ENCODE measurements around the gene DICER1. TPM values are rescaled to one million over a fixed set of nuclear protein-coding genes. Genes with fewer than 3 reads are reported as not detected.

DICER1 gene
- total and polyA plus RNA-seq, 3 donors from 2014 or later = 31.7 to 111 (median 88.1) TPM

DNA sequence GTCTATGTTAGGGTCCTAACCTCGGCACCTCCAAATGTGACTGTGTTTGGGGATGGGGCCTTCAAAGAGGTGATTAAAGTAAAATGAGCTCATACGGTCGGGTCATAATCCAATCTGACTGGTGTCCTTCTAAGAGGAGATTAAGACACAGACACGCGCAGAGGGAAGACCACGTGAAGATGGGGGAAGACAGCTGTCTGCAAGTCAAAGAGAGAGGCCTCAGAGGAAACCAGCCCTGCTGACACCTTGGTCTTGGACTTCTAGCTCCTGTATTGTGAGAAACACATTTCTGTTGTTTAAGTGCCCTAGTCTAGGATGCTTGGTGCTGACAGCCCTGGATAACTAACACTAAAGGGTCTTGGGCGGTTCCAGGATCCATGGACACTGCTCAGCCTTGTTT is 109.6 kb downstream of the DICER1 start:
- DNase-seq = no peak
- no peak for TF ChIP-seq CTCF (IDR thresholded peaks at IDR 0.05)
- no peak for TF ChIP-seq POLR2A (IDR thresholded peaks at IDR 0.05)
- intact Hi-C loops (cut with DNase I; ENCODE audit: low total_unique reads) = no loop called here
- Histone ChIP-seq H3K9me3 (no peaks in the 10 kb centered on the region), H3K27ac (no peak overlapping the region), H3K36me3 (ENCODE audit: low read depth, missing control alignments) (no peaks in the 10 kb centered on the region), H3K27me3 (no peaks in the 10 kb centered on the region), H3K4me1 (no peaks in the 10 kb centered on the region), H3K4me3 (no peak overlapping the region)
- WGBS, 2 donors = 88 to 90% methylated on average over 5 to 7 of the region's 7 CpGs

- TF ChIP-seq POLR2A (IDR thresholded peaks at IDR 0.05) = no peak
- TF ChIP-seq CTCF (IDR thresholded peaks at IDR 0.05) = no peak
- H3K4me3 ChIP-seq = no peak overlapping the region
- H3K36me3 ChIP-seq (ENCODE audit: low read depth, missing control alignments) = no peaks in the 10 kb centered on the region
- H3K4me1 ChIP-seq = no peaks in the 10 kb centered on the region
- peak; percentile 2 for DNase-seq
- no peaks in the 10 kb centered on the region for H3K27me3 ChIP-seq
- WGBS, 2 donors = 69 to 76% methylated on average over 21 to 28 of the region's 28 CpGs
- intact Hi-C loops (cut with DNase I; ENCODE audit: low total_unique reads) = no loop called here
- H3K27ac ChIP-seq = no peak overlapping the region
- no peaks in the 10 kb centered on the region for H3K9me3 ChIP-seq
These were observed 110.3 kb downstream of the DICER1 start for GRCh38 chr14:95046711-95047681.

DNA sequence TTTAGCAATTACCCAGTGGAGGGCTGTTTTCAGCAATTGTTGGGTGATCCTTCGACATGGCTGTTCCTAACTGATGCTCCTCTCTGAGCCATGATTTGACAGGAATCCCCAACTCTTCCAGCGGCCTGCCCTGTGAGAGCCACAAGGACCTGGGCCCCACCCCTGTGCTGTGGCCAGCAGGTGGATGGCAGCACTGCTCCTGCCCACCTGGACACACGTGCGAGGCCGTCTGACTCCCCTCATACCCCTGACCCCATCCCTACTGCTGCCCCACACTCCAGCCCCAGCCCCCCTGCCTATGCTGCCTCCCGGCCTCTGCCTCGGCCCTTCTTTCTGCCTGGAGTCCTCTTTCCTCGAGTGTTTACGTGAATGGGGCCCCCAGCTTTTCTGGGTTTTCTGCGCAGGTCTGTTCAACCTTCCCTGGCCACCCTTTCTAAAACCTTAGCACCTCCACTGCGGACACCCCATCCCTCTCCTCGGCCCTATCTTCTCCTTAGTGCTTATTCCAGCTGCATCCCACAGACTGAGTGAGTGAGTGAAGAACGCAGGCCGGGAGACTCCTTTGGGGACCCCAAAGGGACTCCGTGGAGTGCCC is 111.4 kb downstream of the DICER1 start:
- Histone ChIP-seq H3K9me3 (no peaks in the 10 kb centered on the region), H3K27me3 (no peaks in the 10 kb centered on the region), H3K36me3 (ENCODE audit: low read depth, missing control alignments) (no peaks in the 10 kb centered on the region), H3K27ac (no peak overlapping the region), H3K4me3 (no peak overlapping the region), H3K4me1 (no peaks in the 10 kb centered on the region)
- peak; percentile 7 for DNase-seq
- 86 to 92% methylated on average over 15 of the region's 15 CpGs for WGBS, 2 donors
- no peak for TF ChIP-seq POLR2A (IDR thresholded peaks at IDR 0.05)
- intact Hi-C loops (cut with DNase I; ENCODE audit: low total_unique reads) = no loop called here

- intact Hi-C loops (cut with DNase I; ENCODE audit: low total_unique reads) = no loop called here
- peak; percentile 5 for DNase-seq
- no peaks in the 10 kb centered on the region for H3K36me3 ChIP-seq (ENCODE audit: low read depth, missing control alignments)
These were observed 112.1 kb downstream of the DICER1 start for GRCh38 chr14:95045106-95045701.

More at GRCh38 chr14:95045106-95045701, 112.1 kb downstream of the DICER1 start:
- H3K9me3 ChIP-seq = no peaks in the 10 kb centered on the region
- WGBS, 2 donors = 82 to 83% methylated on average over 12 to 13 of the region's 13 CpGs
- H3K27me3 ChIP-seq = no peaks in the 10 kb centered on the region
- H3K4me3 ChIP-seq = no peak overlapping the region
- no peaks in the 10 kb centered on the region for H3K4me1 ChIP-seq
- no peak overlapping the region for H3K27ac ChIP-seq
- TF ChIP-seq POLR2A (IDR thresholded peaks at IDR 0.05) (no peak), CTCF (IDR thresholded peaks at IDR 0.05) (no peak)
